GM10266 (cell line): ENCODE results near the gene GADD45GIP1.

Experiments
- DNase-seq: peaks from one replicate; pipeline ENCODE4 v3.0.0; 2012; ENCODE audit errors: extremely low spot score
- TF ChIP-seq, protein P1 (sequence below): IDR thresholded peaks from 2 replicates; pipeline ENCODE4 v1.5.1; 2012; ENCODE audit warnings: mild to moderate bottlenecking, low read depth; ENCODE audit not compliant: control insufficient read depth, insufficient read depth; ENCODE audit errors: missing control alignments

Gene GADD45GIP1

DNA sequence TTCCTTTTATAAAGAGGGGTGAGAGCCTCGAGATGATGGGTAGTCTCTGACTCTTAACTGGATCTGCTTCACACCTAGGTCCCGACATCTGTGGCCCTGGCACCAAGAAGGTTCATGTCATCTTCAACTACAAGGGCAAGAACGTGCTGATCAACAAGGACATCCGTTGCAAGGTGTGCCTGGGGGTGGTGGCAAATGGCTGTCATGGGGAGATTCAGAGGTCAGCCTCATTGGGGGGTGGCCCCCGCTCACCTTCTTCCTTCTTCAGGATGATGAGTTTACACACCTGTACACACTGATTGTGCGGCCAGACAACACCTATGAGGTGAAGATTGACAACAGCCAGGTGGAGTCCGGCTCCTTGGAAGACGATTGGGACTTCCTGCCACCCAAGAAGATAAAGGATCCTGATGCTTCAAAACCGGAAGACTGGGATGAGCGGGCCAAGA, 17.0 kb downstream of the GADD45GIP1 start:
- DNase-seq: no peak
- TF ChIP-seq, protein P1, sequence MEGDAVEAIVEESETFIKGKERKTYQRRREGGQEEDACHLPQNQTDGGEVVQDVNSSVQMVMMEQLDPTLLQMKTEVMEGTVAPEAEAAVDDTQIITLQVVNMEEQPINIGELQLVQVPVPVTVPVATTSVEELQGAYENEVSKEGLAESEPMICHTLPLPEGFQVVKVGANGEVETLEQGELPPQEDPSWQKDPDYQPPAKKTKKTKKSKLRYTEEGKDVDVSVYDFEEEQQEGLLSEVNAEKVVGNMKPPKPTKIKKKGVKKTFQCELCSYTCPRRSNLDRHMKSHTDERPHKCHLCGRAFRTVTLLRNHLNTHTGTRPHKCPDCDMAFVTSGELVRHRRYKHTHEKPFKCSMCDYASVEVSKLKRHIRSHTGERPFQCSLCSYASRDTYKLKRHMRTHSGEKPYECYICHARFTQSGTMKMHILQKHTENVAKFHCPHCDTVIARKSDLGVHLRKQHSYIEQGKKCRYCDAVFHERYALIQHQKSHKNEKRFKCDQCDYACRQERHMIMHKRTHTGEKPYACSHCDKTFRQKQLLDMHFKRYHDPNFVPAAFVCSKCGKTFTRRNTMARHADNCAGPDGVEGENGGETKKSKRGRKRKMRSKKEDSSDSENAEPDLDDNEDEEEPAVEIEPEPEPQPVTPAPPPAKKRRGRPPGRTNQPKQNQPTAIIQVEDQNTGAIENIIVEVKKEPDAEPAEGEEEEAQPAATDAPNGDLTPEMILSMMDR: no peak

DNA sequence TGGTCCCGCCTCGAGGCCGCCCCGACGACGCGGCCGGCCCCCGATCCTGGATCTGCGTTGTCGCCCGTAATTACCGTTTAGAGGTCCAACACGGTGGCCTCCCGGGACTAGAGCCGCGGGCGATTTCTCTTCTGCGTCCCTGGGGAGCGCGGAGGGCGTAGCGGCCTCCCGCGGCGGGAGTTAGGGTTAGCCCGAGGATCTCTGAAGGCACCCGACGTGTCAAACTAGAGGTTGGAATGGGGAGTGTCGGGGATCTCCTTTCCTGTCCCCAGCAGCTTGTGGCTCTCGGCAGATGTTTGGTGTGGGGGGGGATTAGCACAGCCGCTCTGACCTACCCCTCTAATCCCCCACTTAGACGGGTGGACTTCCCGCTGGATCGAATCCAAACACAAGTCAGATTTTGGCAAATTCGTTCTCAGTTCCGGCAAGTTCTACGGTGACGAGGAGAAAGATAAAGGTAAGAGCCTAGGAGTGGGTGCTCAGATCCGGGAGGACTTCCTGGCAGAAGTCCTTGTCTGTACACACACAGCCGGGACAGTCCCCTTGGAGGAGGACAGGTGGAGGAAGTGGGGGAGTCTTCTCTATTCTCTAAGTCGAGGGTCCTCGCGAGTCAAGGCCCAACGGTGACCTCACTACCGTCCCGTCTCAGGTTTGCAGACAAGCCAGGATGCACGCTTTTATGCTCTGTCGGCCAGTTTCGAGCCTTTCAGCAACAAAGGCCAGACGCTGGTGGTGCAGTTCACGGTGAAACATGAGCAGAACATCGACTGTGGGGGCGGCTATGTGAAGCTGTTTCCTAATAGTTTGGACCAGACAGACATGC, 18.0 kb downstream of the GADD45GIP1 start:
- DNase-seq: no peak
- TF ChIP-seq, protein P1: peak; percentile 21

DNA sequence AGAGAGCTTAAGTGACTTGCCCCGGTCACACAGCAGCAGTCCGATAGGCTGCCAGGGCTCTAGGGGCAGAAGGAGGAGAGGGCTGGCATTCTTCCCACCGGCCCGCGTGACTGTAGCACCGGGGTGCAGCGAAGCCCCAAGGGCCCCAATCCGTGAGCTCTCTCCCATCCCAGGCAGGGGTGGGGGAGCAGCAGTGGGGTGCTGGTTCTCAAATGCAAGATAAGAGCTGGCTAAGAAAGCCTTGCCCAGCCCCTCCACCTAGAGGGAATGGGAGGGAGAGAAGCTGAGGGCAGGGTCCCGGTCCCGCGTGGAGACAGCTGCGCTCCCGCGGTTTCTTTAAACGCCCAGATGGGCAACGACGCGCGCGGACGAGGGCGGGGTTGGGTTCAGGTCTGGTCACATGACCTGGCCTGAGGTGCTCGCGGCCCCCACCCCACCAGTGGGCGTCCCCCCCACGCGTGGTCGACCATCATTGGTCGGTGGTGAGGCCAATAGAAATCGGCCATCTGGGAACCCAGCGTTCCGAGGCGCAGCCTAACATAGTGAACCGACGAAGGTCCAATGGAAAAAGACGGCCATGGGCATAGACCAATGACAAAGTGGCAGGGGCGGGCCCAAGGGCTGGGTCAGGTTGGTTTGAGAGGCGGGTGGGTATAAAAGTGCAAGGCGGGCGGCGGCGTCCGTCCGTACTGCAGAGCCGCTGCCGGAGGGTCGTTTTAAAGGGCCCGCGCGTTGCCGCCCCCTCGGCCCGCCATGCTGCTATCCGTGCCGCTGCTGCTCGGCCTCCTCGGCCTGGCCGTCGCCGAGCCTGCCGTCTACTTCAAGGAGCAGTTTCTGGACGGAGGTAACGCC, 18.9 kb downstream of the GADD45GIP1 start, which contains the start of gene CALR:
CALR (plus strand) TSS at position 683 of the 852 bp plus-strand sequence; CDS start at position 754, 71 bp downstream.
- TF ChIP-seq, protein P1: no peak
- DNase-seq: peak; percentile 97

DNA sequence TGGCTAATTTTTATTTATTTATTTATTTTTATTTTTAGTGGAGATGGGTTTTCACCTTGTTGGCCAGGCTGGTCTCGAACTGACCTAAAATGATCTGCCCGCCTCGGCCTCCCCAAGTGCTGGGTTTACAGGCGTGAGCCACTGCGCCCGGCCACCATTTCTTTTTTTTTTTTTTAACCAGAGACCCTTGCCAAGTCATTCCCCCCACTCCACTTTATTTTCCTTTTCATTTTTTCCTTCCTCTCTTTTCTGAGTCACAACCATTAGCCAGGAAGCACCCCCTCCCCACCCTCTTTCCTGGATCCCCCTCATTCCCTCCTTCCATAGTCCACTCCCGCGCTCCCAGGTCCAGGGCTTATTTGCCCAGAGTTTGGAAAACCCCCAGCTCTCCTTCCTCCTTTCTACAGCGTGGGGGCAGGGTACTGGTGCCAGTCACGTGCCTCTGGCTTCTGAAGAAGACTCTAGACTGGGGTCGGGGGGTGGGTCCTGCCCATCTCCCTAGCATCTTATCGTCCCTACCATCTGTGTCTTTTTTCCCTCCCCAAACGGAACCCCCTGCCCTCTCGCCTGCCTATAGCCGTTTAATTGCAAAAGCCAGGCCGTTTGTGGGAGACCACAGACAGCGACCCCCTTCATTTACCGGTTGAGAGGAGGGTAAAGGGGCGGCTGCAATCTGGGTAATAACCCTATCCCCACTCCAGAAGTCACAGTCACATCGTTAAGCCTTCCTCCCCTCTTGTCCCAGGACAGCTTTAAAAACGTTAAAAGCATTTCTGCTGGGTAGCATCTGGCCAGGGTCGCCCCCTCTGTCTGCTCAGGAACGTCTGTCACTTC, 19.7 kb downstream of the GADD45GIP1 start:
- TF ChIP-seq, protein P1: no peak

DNA sequence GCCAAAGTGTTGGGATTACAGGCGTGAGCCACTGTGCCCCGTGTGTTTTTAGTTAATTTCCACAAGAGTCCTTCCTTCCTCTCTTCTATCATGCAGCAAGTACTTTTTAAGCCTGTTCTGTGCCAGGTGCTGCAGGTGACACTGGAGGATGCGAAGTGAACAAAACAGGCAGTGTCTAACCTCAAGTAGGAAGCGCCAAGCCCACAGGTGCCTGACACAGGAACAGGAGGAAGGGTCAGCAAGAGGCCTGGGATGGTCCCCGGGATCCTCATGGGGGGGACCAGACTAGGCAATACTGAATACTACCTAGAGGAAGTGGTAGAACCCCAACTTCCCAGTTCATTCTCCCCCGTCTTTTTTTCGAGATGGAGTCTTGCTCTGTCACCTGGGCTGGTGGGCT, 20.4 kb downstream of the GADD45GIP1 start:
- TF ChIP-seq, protein P1: no peak
- no peak for DNase-seq

More for the DNA sequence above, 19.7 kb downstream of the GADD45GIP1 start:
- DNase-seq: no peak

DNA sequence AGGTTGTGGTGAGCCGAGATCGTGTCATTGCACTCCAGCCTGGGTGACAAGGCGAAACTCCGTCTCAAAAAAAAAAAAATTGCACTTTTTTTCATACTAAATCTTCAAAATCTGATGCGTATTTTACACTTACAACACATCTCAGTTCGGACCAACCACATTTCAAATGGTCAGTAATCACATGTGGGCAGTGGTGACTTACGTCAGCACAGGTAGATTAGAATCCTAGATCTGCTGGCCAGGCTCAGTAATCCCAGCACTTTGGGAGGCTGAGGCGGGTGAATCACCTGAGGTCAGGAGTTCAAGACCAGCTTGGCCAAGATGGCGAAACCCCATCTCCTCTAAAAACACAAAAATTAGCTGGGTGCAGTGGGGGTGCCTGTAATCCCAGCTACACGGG, 22.0 kb downstream of the GADD45GIP1 start:
- no peak for DNase-seq
- TF ChIP-seq, protein P1: no peak
